ENCODE measurements around the gene TTLL5. TPM values are rescaled to one million over a fixed set of nuclear protein-coding genes. Genes with fewer than 3 reads are reported as not detected.

Gene TTLL5
- total RNA-seq, 2 experiments from 2014 or later, result 19.8 to 26.4 TPM

- no peaks in the 10 kb centered on the region for H3K9me3 Mint-ChIP-seq
- no peaks in the 10 kb centered on the region for H3K27me3 ChIP-seq (ENCODE audit: control insufficient read depth in 1 of 2, insufficient read depth in 2 of 2, low read length in 2 of 2)
- no peaks in the 10 kb centered on the region for H3K36me3 Mint-ChIP-seq (ENCODE audit: low read depth)
- peak overlapping the region; percentile 42 for H3K4me3 Mint-ChIP-seq
- ChIA-PET POLR2A (interaction anchor here (1.1 to 1.7 kb wide), 2 partner anchors 271 to 684 kb away, joined by 3 to 9 read pairs; no protein-coding TSS in a partner anchor), CTCF (interaction anchor here (1.5 to 4.0 kb wide), 2 partner anchors 73 to 74 kb away, joined by 12 to 52 read pairs; no protein-coding TSS in a partner anchor)
- H3K27ac Mint-ChIP-seq, result peak overlapping the region; percentile 83
- DNase-seq (no peak), ATAC-seq (ENCODE audit: poor library complexity) (no peak)
- no peaks in the 10 kb centered on the region for H3K27me3 Mint-ChIP-seq
- TF ChIP-seq CTCF (IDR thresholded peaks at IDR 0.05), result no peak
- H3K4me3 ChIP-seq (ENCODE audit: low read length), result no peak overlapping the region
- intact Hi-C loops (cut with DNase I, micrococcal nuclease), result loop anchor here (5.0 to 10.0 kb wide), 5 partner anchors 172 to 1477 kb away; partner anchors contain the start of genes AHSA1 (in 1 of the 2), CIPC (in 1 of the 2), FLVCR2 (in 1 of the 2) and GPATCH2L (in 1 of the 2)
- H3K4me1 Mint-ChIP-seq (ENCODE audit: low read depth), result peaks cover 41% of the 10 kb centered on the region
- H3K27ac ChIP-seq (ENCODE audit: low read depth in 1 of 2, low read length in 2 of 2), result no peak overlapping the region
- H3K36me3 ChIP-seq (ENCODE audit: insufficient read depth, low read length), result no peaks in the 10 kb centered on the region
- H3K9me3 ChIP-seq (ENCODE audit: control insufficient read depth in 1 of 2, insufficient read depth in 1 of 2, low read length in 2 of 2), result no peaks in the 10 kb centered on the region
- H3K4me1 ChIP-seq (ENCODE audit: insufficient read depth, low read length), result peaks cover 44% of the 10 kb centered on the region
These were observed 318.9 kb downstream of the TTLL5 start for GRCh38 chr14:75979648-75980565.

GRCh38 chr14:75980856-75981255 is 319.8 kb downstream of the TTLL5 start:
- DNase-seq, result peak in 1 of 14 experiments; percentile 15
- peaks cover 48% of the 10 kb centered on the region for H3K4me1 ChIP-seq (ENCODE audit: insufficient read depth, low read length)
- ChIA-PET CTCF (interaction anchor here (0.5 to 4.0 kb wide), 2 partner anchors 10 to 75 kb away, joined by 3 to 52 read pairs; no protein-coding TSS in a partner anchor), POLR2A (no interaction called here)
- no peaks in the 10 kb centered on the region for H3K36me3 ChIP-seq (ENCODE audit: insufficient read depth, low read length)
- ATAC-seq (ENCODE audit: poor library complexity), result no peak
- no peak for TF ChIP-seq CTCF (IDR thresholded peaks at IDR 0.05)
- no peaks in the 10 kb centered on the region for H3K9me3 ChIP-seq (ENCODE audit: control insufficient read depth in 1 of 2, insufficient read depth in 1 of 2, low read length in 2 of 2)
- Mint-ChIP-seq H3K36me3 (ENCODE audit: low read depth) (peaks cover 4% of the 10 kb centered on the region), H3K27me3 (no peaks in the 10 kb centered on the region), H3K9me3 (no peaks in the 10 kb centered on the region), H3K4me1 (ENCODE audit: low read depth) (peaks cover 48% of the 10 kb centered on the region), H3K4me3 (peak overlapping the region; percentile 72), H3K27ac (peak overlapping the region; percentile 83)
- intact Hi-C loops (cut with DNase I, micrococcal nuclease), result loop anchor here (5.0 to 10.0 kb wide), 4 partner anchors 171 to 1476 kb away; partner anchors contain the start of genes AHSA1 (in 1 of the 2), CIPC (in 1 of the 2), FLVCR2 (in 1 of the 2) and GPATCH2L (in 1 of the 2)
- H3K27me3 ChIP-seq (ENCODE audit: control insufficient read depth in 1 of 2, insufficient read depth in 2 of 2, low read length in 2 of 2), result no peaks in the 10 kb centered on the region
- H3K4me3 ChIP-seq (ENCODE audit: low read length), result no peak overlapping the region
- no peak overlapping the region for H3K27ac ChIP-seq (ENCODE audit: low read depth in 1 of 2, low read length in 2 of 2)

GRCh38 chr14:75981426-75982265 is 320.6 kb downstream of the TTLL5 start, which contains the start of gene TGFB3:
Gene TGFB3 (minus strand): TSS chr14:75981995. CDS start chr14:75980893, 1,102 bp downstream.
- ATAC-seq (ENCODE audit: poor library complexity) (peak; percentile 57), DNase-seq (peak; percentile 39 to 84 (median 60))
- no peaks in the 10 kb centered on the region for H3K36me3 ChIP-seq (ENCODE audit: insufficient read depth, low read length)
- peaks cover 4% of the 10 kb centered on the region for H3K36me3 Mint-ChIP-seq (ENCODE audit: low read depth)
- no peaks in the 10 kb centered on the region for H3K9me3 ChIP-seq (ENCODE audit: control insufficient read depth in 1 of 2, insufficient read depth in 1 of 2, low read length in 2 of 2)
- peak within 1 kb of the TSS; percentile 83 for H3K27ac Mint-ChIP-seq
- ChIA-PET POLR2A (interaction anchor here (1.0 to 1.8 kb wide), 3 partner anchors 75 to 321 kb away, joined by 5 to 20 read pairs (median 14); partner anchors contain the start of genes ERG28 and TTLL5), CTCF (interaction anchor here (0.5 to 4.0 kb wide), 10 partner anchors 9 to 404 kb away, joined by 3 to 52 read pairs (median 4); partner anchors contain the start of genes ERG28 and TTLL5)
- H3K9me3 Mint-ChIP-seq, result no peaks in the 10 kb centered on the region
- H3K4me1 ChIP-seq (ENCODE audit: insufficient read depth, low read length), result peaks cover 56% of the 10 kb centered on the region
- H3K4me3 Mint-ChIP-seq, result peak within 1 kb of the TSS; percentile 93
- no peaks in the 10 kb centered on the region for H3K27me3 ChIP-seq (ENCODE audit: control insufficient read depth in 1 of 2, insufficient read depth in 2 of 2, low read length in 2 of 2)
- intact Hi-C loops (cut with DNase I, micrococcal nuclease), result loop anchor here (1.0 to 10.0 kb wide), 7 partner anchors 75 to 1476 kb away; partner anchors contain the start of genes AHSA1 (in 1 of the 2), CIPC (in 1 of the 2), FLVCR2 (in 1 of the 2) and GPATCH2L (in 1 of the 2)
- peak within 1 kb of the TSS; percentile 58 for H3K4me3 ChIP-seq (ENCODE audit: low read length)
- no peaks in the 10 kb centered on the region for H3K27me3 Mint-ChIP-seq
- peaks cover 56% of the 10 kb centered on the region for H3K4me1 Mint-ChIP-seq (ENCODE audit: low read depth)
- no peak for TF ChIP-seq CTCF (IDR thresholded peaks at IDR 0.05)
- H3K27ac ChIP-seq (ENCODE audit: low read depth in 1 of 2, low read length in 2 of 2), result peak within 1 kb of the TSS; percentile 40 to 43

Measured in CD4-positive, alpha-beta T cell (primary cell).